Activated CD8-positive, alpha-beta memory T cell treated with anti-CD3 and anti-CD28 coated beads, Interleukin-2, amount 50 U/mL, for 4 hours (primary cell): ENCODE measurements around the gene USP14.

Experiments
- DNase-seq: peaks from one replicate; pipeline ENCODE4 v3.0.0-alpha.2; 2020

USP14 gene

DNA sequence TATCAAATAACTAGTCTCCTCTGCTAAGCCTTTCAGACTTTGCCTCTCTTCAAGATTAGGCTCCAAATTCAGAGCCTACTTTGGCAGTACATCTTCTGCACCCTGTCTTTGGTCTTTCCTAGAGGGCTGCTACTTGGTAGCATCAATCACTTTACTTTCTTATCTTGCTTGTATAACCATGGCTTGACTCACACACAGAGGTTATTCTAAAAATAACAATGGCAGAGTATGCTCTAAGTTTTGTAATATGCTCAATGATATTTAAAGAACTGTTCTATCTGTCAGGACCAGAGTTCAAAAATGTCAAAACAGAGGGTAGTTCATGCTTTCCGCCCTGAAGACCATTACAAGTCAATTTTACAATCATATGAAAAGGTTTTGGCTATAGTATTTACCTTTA is 81.8 kb downstream of the USP14 start:
- DNase-seq = no peak

DNA sequence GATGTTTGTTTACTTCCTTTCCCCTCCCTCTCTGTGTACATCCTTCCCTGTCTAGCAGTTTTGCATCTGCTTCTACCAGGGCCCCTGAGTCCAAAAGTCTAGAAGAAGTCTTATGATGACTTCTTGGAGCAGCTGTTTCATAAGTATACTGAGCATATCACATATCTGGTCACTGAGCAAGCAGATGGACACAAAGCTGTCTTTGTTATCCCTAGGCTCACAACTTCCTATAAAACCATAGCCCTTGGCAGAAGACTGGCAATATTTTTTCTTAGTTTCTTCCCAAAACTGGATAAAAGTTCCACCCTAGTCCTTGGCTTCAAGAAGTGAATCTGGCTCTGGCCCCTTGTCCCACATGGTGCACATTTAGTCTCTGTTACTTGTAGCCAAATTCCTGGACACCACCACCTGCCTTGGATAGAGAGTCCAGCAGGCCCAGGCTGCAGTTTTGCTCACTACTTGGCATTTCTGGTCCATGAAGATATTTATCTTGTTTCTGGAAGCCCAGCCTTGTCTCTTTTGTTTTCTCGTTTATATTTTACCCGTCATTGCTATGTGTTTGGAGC is 87.0 kb downstream of the USP14 start:
- no peak for DNase-seq

DNA sequence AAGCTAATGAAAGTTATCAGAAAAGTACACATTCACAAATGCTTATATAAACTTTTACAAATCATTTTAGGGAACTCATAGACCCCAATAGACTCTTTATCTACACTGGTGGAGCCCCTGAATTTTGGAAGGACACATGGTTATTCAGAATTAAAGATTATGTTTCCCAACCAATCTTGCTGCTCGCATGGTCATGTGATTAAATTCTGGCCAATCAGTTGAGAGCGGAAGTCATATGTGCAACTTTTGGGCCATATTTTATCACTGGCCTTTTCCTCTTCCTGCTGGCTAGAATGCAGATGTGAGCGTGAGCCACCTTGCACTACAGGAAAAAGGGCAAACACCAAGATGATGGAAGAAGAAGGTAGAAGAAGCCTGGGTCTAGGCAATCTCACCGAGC is 89.7 kb downstream of the USP14 start:
- no peak for DNase-seq

DNA sequence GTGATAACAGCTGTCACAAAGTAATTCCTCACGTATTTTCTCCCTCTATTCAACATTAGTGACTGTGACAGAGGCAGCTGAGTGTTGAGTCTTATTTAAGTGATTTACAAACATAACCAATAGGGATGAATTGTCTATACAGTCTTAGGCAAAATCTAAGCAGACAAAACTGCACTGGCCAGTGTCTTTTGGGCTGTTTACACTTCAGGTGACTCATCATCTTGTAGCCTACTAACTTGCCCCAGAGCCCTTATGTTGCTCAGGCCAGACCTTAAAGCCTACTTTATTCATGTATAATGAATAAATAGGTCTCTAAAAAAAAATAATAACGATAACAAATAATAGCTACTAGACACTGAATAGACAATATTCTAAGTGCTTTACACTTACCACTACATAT is 92.3 kb downstream of the USP14 start:
- no peak for DNase-seq

DNA sequence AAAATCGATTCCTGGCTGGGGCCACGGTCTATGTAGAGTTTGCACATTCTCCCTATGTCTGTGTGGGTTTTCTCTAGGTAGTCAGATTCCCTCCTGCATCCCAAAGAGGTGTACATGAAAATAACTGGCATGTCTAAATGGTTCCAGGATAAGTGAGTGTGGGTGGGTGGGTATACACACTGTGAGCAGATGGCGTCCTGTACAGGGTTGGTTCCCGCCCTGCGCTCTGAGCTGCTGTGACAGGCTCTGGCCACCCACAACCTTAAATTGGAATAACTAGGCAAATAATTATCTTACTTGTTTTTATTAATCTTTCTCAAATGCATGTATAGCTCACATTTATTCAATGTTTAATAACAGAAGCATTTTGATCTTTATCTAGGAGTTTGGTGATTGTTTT is 93.2 kb downstream of the USP14 start:
- DNase-seq = no peak

DNA sequence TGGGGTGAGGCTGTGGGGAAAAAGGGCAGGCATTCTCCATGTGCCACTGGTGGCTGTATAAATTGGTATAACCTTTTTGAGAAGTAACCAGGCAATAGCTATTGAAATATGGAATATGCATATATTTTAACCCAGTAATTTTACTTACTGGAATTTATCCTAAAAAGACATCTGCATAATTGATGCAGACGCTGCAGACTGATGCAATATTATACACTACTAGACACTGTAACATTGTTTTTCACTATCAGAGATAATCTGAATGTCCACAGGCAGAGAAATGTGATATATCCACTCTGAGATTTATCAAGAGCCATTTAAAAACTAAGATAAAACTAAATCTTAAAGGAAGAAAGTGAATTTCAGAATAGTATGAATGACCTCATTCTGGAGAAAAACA is 94.8 kb downstream of the USP14 start:
- DNase-seq = no peak

DNA sequence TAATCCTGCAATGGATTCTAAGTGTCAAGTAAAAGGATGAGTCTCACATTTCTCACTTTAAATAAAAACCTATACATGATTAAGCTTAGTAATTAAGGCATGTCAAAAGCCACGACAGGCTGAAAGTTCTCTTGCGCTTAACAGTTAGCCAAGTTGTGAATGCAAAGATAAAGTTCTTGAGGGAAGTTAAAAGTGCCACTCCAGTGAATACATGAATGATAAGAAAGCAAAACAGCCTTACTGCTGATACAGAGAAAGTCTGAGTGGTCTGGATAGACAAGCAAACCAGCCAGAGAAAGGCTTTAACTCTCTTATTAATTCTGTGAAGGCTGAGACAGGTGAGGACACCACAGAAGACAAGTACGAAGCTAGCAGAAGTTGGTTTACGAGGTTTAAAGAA is 96.8 kb downstream of the USP14 start:
- no peak for DNase-seq

DNA sequence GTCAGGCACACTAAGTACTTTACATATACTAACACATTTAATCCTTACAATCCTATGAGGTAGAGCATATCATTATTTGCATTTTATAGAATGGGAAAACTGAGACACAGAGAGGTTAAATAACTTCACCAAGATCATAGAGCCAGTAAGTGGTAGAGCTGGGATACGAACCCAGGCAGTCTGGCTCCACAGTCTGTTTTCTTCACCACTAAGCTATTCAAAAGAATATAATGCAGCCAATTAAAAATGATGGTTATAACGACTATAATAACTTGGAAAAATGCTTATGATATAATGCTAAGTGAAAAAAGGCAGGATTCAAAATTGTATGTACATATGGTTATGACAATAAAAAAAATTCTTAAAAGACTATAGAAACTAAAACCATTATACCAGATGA is 102.2 kb downstream of the USP14 start:
- no peak for DNase-seq

DNA sequence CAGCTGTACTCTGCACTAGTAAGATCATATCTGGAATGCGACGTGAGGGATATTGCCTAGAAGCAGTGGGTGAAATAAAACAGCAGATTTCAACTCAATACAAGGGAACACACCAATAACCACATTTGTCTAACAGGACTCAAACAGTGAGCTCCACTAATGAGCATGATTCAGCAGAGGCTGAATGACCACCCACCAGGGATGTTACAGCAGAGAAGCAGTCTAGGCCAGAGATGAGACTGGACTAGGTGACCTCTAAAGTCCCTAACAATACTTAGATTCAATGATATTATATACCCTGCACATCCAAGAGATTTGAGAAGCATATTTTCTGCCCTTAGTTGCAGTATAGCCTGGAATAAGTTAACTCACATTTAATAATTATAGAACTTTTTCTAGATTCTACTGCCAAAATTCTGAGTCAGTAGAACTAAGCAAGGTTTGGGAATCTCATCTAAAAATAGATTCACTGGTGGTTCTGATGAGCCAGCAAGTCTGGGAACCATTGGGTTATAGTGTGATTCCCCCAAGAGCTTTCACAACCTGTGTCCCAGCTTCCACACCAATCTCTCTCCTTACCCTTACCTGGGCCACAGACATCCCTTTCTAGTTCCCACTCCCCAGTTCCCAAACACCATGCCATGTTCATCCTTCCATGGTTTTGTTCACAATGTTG is 103.2 kb downstream of the USP14 start:
- DNase-seq = no peak
